GM12878 (cell line): Measurements from ENCODE around the gene CYBB. TPM values are rescaled to one million over a fixed set of nuclear protein-coding genes. Genes with fewer than 3 reads are reported as not detected.

Source experiments
- ATAC-seq: fragments of 200-7000 bp; cut with Tn5 transposase; 3 replicates; pipeline ENCODE4 v1.9.1; 2020; ENCODE audit warnings: mild to moderate bottlenecking, moderate library complexity
- BruUV-seq: library from RNA; stranded (reverse); fragments of 400-500 nt; replicated peaks from 2 replicates; lab custom pipeline; 2021; lab: Mats Ljungman, UMichigan
- CTCF ChIA-PET: fragments of 300-600 bp; sonication (Branson Sonifier 250); formaldehyde crosslinking; extraction: SDS; loops from one replicate; lab custom pipeline; 2021; ENCODE audit warnings: inconsistent platforms; lab: Yijun Ruan, JAX
- POLR2A ChIA-PET: fragments of 350-600 bp; formaldehyde crosslinking; extraction: SDS; loops from one replicate; lab custom pipeline; 2021; ENCODE audit warnings: inconsistent platforms; lab: Charles Lee
- RAD21 ChIA-PET: fragments of 300-600 bp; sonication (Branson Sonifier 250); formaldehyde crosslinking; loops from one replicate; lab custom pipeline; 2023; ENCODE audit warnings: antibody characterized with exemption; ENCODE audit not compliant: unreplicated experiment; lab: Charles Lee
- SMC1A ChIA-PET: fragments of 300-600 bp; sonication (Branson Sonifier 250); formaldehyde crosslinking; loops from one replicate; lab custom pipeline; 2023; ENCODE audit not compliant: unreplicated experiment, uncharacterized antibody; lab: Charles Lee
- DNase-seq: peaks from one replicate; pipeline ENCODE4 v3.0.0-alpha.2; 2011; ENCODE audit warnings: low read depth, low spot score
- FAIRE-seq: peaks from 3 replicates; lab custom pipeline; 2011; peaks lifted over from hg19 to GRCh38; lab: Jason Lieb, UNC
- H2AFZ ChIP-seq: 2 replicates; pipeline ENCODE4 v1.6.0; 2011; ENCODE audit warnings: low read depth, low read length, control low read depth; ENCODE audit not compliant: control insufficient read depth
- H3K27ac ChIP-seq: 2 replicates; pipeline ENCODE4 v1.5.1; 2011; ENCODE audit warnings: control low read depth; ENCODE audit not compliant: control insufficient read depth, insufficient read depth
- H3K27me3 ChIP-seq, 2 experiments: replicated peaks in 1 of 2; 2 replicates each; pipeline versions ENCODE4 v1.6.0 to v1.6.1; 2011; ENCODE audit warnings: low read length in 1 of 2; ENCODE audit not compliant: control insufficient read depth in 2 of 2, insufficient read depth in 2 of 2
- H3K36me3 ChIP-seq, 2 experiments: 2 replicates each; pipeline ENCODE4 v1.5.1; 2011; ENCODE audit warnings: low read length in 1 of 2; ENCODE audit not compliant: control insufficient read depth in 2 of 2, insufficient read depth in 2 of 2
- H3K4me1 ChIP-seq: 2 replicates; pipeline ENCODE4 v1.6.1; 2011; ENCODE audit warnings: mild to moderate bottlenecking, low read length, moderate library complexity, mixed read lengths; ENCODE audit not compliant: control insufficient read depth, insufficient read depth
- H3K4me2 ChIP-seq: 2 replicates; pipeline ENCODE4 v1.6.0; 2011; ENCODE audit warnings: control low read depth; ENCODE audit not compliant: control insufficient read depth, insufficient read depth
- H3K4me3 ChIP-seq: fragments of 200-600 bp; sonication (generic); 2 replicates; pipeline ENCODE4 v1.5.1; 2016
- H3K79me2 ChIP-seq: 2 replicates; pipeline ENCODE4 v1.6.0; 2011; ENCODE audit warnings: low read length; ENCODE audit not compliant: control insufficient read depth, insufficient read depth
- H3K9ac ChIP-seq: 2 replicates; pipeline ENCODE4 v1.8.0; 2011; ENCODE audit warnings: low read length, control low read depth, mixed read lengths; ENCODE audit not compliant: control insufficient read depth, insufficient read depth
- H3K9me3 ChIP-seq: replicated peaks from 3 replicates; pipeline ENCODE4 v1.5.1; 2011; ENCODE audit warnings: mild to moderate bottlenecking, low read length; ENCODE audit not compliant: control insufficient read depth, insufficient read depth
- H4K20me1 ChIP-seq: 2 replicates; pipeline ENCODE4 v1.6.0; 2011; ENCODE audit not compliant: control insufficient read depth, insufficient read depth
- IKZF1 ChIP-seq: fragments of 450-650 bp; conservative IDR thresholded peaks from 2 replicates; pipeline ENCODE4 v1.6.1; 2017; ENCODE audit warnings: antibody characterized with exemption, mild to moderate bottlenecking
- PAX5 ChIP-seq: IDR thresholded peaks from 2 replicates; pipeline ENCODE4 v1.6.1; 2011; ENCODE audit warnings: low read depth, low read length, borderline replicate concordance
- RUNX3 ChIP-seq: IDR thresholded peaks from 2 replicates; pipeline ENCODE4 v1.6.1; 2012; ENCODE audit warnings: low read length, inconsistent platforms
- SUPT20H ChIP-seq: IDR thresholded peaks from 2 replicates; pipeline ENCODE4 v1.6.1; 2011; ENCODE audit warnings: low read depth, mild to moderate bottlenecking, low read length, moderate library complexity, borderline replicate concordance; ENCODE audit not compliant: control insufficient read depth
- TCF7 ChIP-seq: IDR thresholded peaks from 2 replicates; pipeline ENCODE4 v1.6.1; 2014; ENCODE audit warnings: antibody characterized with exemption, borderline replicate concordance
- WGBS: methylation state at CpG from one replicate; pipeline ENCODE4 v1.1.6; 2016; ENCODE audit warnings: low lambda C conversion rate; ENCODE audit not compliant: insufficient replicate concordance, insufficient coverage; ENCODE audit errors: missing lambda C conversion rate; 5-methylcytosine and 5-hydroxymethylcytosine counted together
- in situ Hi-C: fragments of 300-500 bp; cut with MboI; formaldehyde crosslinking; loops from 9 replicates; pipeline ENCODE4 v1.14.3; 2018; ENCODE audit warnings: mixed read lengths
- intact Hi-C: fragments of 100-400 bp; cut with micrococcal nuclease; formaldehyde crosslinking; loops from one replicate; pipeline ENCODE4 v1.14.2; 2022; ENCODE audit not compliant: unreplicated experiment
- polyA plus RNA-seq, 11 experiments: library from polyadenylated mRNA; depleted of rRNA in 4 of 11; unstranded in 6 of 11; stranded (reverse) in 5 of 11; fragments of >200 nt; fragmentation: Nextera tagmentation in 4 of 11; fragmentation: Illumina TruSeq in 1 of 11; extraction: Ambion mirVana in 4 of 11; extraction: Trizol in 1 of 11; gene quantifications; 1 replicate in 1 of 11; 2 replicates in 10 of 11; pipeline versions ENCODE4 v1.2.1 to v1.2.3, GENCODE V29; 2011 to 2016; ENCODE audit warnings: inconsistent platforms in 2 of 11, missing spikeins in 2 of 11, low read depth in 1 of 11
- total RNA-seq, 4 experiments: library from RNA; depleted of rRNA in 3 of 4; stranded (reverse); fragments of >200 nt in 3 of 4; fragmentation: Illumina TruSeq in 1 of 4; extraction: Trizol in 1 of 4; gene quantifications; 2 replicates each; pipeline versions ENCODE4 v1.2.1 to v1.2.3, GENCODE V29; 2013 to 2021
- TF ChIP-seq, protein P1 (sequence below): fragments of 450-650 bp; IDR thresholded peaks from 2 replicates; pipeline ENCODE4 v1.6.1; 2017; ENCODE audit warnings: borderline replicate concordance
- TF ChIP-seq, protein P2 (sequence below): IDR thresholded peaks from 2 replicates; pipeline ENCODE4 v1.6.1; 2012; ENCODE audit warnings: mild to moderate bottlenecking, low read depth, low read length
- TF ChIP-seq, protein P3 (sequence below): IDR thresholded peaks from 2 replicates; pipeline ENCODE4 v1.6.1; 2012; ENCODE audit warnings: low read depth, low read length, improper control_type of control experiment

The CYBB gene
- total and polyA plus RNA-seq, 10 of the 15 experiments (the other 5 are each of a cell fraction or from before 2014, with no cell fraction given): 6.2 to 73.9 (median 24.8) TPM

- Histone ChIP-seq H3K79me2 (no peaks in the 10 kb centered on the region), H2AFZ (peak overlapping the region; percentile 56), H3K36me3 (no peaks in the 10 kb centered on the region; a peak in 1 of 4 replicates), H3K4me3 (no peak overlapping the region), H3K27ac (peak overlapping the region; percentile 63), H3K4me2 (no peak overlapping the region; the same call in 1 of the 2 replicates), H3K27me3 (no peaks in the 10 kb centered on the region; a peak in 1 of 4 replicates), H3K4me1 (peaks cover 24% of the 10 kb centered on the region), H3K9ac (no peak overlapping the region), H4K20me1 (no peaks in the 10 kb centered on the region), H3K9me3 (no peaks in the 10 kb centered on the region; the same call in 2 of the 3 replicates)
- FAIRE-seq (no peak), ATAC-seq (no peak; the same call in 2 of the 3 replicates), DNase-seq (no peak)
- intact Hi-C loops (loop anchor here (5.0 kb wide), 1 partner anchor 35 kb away; the partner anchor contains the start of gene CYBB), in situ Hi-C loops (no loop called here)
- ChIA-PET CTCF (interaction anchor here (0.6 to 3.5 kb wide), 11 partner anchors 8 to 411 kb away, joined by 3 to 31 read pairs (median 4); no protein-coding TSS in a partner anchor), RAD21 (interaction anchor here (0.6 to 4.5 kb wide), 10 partner anchors 8 to 72 kb away, joined by 3 to 34 read pairs (median 6); partner anchors contain the start of gene CYBB), SMC1A (interaction anchor here (0.7 to 10.3 kb wide), 13 partner anchors 8 to 499 kb away, joined by 3 to 75 read pairs (median 5); partner anchors contain the start of gene CYBB), POLR2A (interaction anchor here (0.9 to 1.0 kb wide), 3 partner anchors 29 to 72 kb away, joined by 3 to 8 read pairs (median 5); no protein-coding TSS in a partner anchor)
- TF ChIP-seq IKZF1 (no peak), PAX5 (no peak)
- BruUV-seq: no TSS peak
- 0% methylated on average over 2 of the region's 2 CpGs for WGBS
Observed at GRCh38 chrX:37817176-37817575, 37.3 kb downstream of the CYBB start.

GRCh38 chrX:37817579-37817978 lies 37.7 kb downstream of the CYBB start:
- Histone ChIP-seq H3K27ac (peak overlapping the region; percentile 63), H3K4me2 (no peak overlapping the region; the same call in 1 of the 2 replicates), H3K27me3 (no peaks in the 10 kb centered on the region; a peak in 1 of 4 replicates), H2AFZ (peak overlapping the region; percentile 56; the same call in 1 of the 2 replicates), H3K9ac (no peak overlapping the region), H3K36me3 (no peaks in the 10 kb centered on the region), H3K79me2 (no peaks in the 10 kb centered on the region), H3K4me1 (peaks cover 24% of the 10 kb centered on the region), H4K20me1 (no peaks in the 10 kb centered on the region), H3K4me3 (no peak overlapping the region), H3K9me3 (no peaks in the 10 kb centered on the region; the same call in 2 of the 3 replicates)
- POLR2A ChIA-PET: interaction anchor here (0.9 to 1.1 kb wide), 3 partner anchors 30 to 72 kb away, joined by 3 to 5 read pairs (median 3); no protein-coding TSS in a partner anchor
- CTCF ChIA-PET: interaction anchor here (0.7 to 3.5 kb wide), 8 partner anchors 8 to 348 kb away, joined by 3 to 31 read pairs (median 4); no protein-coding TSS in a partner anchor
- BruUV-seq: no TSS peak
- 1% methylated on average over 3 of the region's 3 CpGs for WGBS
- SMC1A ChIA-PET: interaction anchor here (0.7 to 10.3 kb wide), 12 partner anchors 8 to 500 kb away, joined by 3 to 75 read pairs (median 5); partner anchors contain the start of gene CYBB
- ATAC-seq (peak; percentile 37), FAIRE-seq (no peak), DNase-seq (no peak)
- intact Hi-C loops: loop anchor here (5.0 kb wide), 1 partner anchor 35 kb away; the partner anchor contains the start of gene CYBB
- TF ChIP-seq, protein P1, sequence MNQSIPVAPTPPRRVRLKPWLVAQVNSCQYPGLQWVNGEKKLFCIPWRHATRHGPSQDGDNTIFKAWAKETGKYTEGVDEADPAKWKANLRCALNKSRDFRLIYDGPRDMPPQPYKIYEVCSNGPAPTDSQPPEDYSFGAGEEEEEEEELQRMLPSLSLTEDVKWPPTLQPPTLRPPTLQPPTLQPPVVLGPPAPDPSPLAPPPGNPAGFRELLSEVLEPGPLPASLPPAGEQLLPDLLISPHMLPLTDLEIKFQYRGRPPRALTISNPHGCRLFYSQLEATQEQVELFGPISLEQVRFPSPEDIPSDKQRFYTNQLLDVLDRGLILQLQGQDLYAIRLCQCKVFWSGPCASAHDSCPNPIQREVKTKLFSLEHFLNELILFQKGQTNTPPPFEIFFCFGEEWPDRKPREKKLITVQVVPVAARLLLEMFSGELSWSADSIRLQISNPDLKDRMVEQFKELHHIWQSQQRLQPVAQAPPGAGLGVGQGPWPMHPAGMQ: no peak
- TF ChIP-seq TCF7 (no peak), RUNX3 (no peak), SUPT20H (no peak)
- TF ChIP-seq, protein P2, sequence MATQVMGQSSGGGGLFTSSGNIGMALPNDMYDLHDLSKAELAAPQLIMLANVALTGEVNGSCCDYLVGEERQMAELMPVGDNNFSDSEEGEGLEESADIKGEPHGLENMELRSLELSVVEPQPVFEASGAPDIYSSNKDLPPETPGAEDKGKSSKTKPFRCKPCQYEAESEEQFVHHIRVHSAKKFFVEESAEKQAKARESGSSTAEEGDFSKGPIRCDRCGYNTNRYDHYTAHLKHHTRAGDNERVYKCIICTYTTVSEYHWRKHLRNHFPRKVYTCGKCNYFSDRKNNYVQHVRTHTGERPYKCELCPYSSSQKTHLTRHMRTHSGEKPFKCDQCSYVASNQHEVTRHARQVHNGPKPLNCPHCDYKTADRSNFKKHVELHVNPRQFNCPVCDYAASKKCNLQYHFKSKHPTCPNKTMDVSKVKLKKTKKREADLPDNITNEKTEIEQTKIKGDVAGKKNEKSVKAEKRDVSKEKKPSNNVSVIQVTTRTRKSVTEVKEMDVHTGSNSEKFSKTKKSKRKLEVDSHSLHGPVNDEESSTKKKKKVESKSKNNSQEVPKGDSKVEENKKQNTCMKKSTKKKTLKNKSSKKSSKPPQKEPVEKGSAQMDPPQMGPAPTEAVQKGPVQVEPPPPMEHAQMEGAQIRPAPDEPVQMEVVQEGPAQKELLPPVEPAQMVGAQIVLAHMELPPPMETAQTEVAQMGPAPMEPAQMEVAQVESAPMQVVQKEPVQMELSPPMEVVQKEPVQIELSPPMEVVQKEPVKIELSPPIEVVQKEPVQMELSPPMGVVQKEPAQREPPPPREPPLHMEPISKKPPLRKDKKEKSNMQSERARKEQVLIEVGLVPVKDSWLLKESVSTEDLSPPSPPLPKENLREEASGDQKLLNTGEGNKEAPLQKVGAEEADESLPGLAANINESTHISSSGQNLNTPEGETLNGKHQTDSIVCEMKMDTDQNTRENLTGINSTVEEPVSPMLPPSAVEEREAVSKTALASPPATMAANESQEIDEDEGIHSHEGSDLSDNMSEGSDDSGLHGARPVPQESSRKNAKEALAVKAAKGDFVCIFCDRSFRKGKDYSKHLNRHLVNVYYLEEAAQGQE: no peak
- TF ChIP-seq, protein P3, sequence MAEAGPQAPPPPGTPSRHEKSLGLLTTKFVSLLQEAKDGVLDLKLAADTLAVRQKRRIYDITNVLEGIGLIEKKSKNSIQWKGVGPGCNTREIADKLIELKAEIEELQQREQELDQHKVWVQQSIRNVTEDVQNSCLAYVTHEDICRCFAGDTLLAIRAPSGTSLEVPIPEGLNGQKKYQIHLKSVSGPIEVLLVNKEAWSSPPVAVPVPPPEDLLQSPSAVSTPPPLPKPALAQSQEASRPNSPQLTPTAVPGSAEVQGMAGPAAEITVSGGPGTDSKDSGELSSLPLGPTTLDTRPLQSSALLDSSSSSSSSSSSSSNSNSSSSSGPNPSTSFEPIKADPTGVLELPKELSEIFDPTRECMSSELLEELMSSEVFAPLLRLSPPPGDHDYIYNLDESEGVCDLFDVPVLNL: no peak
- RAD21 ChIA-PET: interaction anchor here (0.9 to 4.5 kb wide), 9 partner anchors 8 to 72 kb away, joined by 4 to 34 read pairs (median 6); partner anchors contain the start of gene CYBB
- in situ Hi-C loops: no loop called here
